SHP77 treated with DMSO at 0.1 percent for 48 hours (cell line): ENCODE results near the gene FAM53B.

Experiments
- DNase-seq: peaks from one replicate; lab custom pipeline; 2025; lab: John Stamatoyannopoulos, UW

Gene FAM53B

DNA sequence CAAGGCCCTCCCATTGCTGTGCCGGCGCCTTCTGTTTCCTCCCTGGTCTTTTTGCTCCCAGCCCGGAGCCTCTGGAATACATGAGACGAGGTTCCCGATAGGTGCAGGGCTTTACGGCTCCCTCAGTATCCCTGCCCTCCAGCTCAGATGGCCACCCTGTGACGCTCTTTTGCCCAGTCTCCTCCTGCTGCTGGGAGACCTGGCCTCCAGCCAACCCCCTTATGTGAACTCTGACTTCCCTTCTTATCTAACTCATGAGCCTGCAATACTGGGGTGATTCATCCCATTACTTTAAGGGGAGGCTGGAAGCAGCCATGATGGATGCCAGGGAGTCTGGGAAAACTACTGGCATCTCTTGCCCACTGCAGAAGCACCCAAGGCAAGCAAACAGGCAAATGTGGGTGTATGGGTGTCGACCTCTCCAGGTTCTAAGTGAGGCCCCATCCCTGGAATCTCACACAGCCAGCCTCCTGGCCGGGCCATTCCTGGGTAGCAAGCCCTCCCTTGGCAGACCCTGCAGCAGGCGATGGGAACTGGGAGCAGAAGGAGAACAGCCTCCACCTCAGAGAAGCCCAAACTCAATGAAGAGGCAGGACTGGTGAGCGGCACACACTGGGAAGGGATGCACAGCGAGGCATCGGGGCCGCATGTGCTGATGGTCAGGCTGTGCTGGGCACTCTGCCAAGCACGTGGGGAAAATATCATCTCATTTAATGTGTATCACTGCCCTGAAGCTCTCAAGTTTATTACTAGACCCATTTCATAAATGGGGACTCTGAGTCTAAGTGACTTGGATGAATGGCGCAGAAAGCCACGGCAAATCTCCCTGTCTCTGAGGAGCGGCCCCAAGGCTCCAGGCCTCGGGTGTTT lies 97.5 kb downstream of the FAM53B start:
- DNase-seq = no peak

DNA sequence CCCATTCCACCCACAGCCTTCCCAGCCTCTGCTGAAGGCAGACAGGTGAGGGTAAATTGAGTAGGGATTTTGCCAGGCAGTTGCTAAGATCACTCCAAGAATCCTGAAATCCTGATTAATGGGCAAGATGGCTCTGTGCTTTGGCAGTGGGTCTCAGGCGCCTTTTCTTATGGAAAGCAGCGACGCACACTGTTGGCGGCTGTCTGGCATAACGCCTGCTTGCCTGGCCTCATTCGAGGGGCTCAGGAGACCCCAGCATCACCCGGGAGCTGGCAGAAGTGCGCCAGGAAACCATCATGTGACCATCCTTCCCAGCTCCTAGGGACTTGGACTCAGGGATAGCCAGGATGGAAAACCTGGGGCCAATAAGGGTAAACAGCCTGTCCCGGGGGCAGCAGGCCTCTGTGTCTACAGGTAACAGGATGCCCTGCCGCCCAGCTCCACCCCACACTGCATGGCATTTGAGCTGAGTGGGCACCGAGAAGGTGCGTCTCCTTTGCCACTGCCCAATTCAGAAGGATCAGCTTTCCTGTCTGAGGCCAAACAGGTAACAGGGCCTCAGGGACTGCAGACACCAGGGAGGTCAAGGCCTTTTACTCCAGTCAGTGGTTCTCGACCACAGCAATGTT lies 98.6 kb downstream of the FAM53B start:
- no peak for DNase-seq

DNA sequence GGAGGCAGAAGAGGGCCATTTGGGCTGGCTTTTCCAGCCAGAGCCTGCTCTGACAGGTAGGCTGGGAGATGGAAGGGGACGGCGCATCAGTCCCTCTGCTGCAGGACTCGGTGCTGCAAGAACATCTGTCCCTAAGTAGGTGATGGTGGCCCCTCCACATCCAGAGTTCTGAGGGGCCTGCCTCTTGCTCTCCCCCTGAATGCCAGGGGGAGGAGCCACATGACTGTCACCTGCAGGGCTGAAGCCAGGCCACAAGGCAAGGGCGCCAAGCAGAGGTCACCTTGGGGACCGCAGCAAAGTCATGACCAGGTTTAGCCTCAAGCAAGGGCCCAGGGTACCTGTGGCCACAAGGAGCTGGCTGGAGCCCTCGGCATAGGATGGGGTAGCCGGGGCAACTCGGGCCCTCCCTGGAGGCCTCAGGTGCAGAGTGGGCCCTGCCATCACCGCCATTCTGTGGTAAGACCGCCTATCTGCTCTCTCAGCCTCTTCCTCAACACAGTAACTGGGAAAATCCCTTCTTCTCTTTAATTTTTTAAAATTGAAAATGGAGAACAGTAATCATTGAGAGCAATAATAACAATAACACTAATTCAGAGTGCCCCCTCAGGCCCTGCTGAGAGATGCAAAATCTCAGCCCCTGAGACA lies 99.3 kb downstream of the FAM53B start:
- DNase-seq = no peak

DNA sequence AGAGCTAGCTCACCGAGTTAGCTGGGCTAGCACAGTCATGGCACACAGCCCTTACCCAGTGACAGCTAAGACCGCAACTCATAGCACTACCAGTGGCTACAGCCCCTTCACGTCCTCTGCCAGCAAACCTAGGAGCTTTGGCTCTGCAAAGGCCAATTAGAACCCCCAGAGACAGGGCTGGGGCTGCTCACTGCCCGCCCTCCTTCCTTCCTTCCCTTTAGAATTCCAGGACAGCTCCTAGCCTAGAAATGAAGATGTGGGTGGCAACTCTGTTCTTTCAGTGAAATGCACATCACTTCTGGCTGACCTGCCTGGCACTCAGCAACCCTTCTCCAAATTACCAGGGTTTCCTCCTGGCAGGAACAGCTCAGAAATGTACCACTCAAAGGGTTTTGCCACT lies 99.9 kb downstream of the FAM53B start:
- DNase-seq = no peak

DNA sequence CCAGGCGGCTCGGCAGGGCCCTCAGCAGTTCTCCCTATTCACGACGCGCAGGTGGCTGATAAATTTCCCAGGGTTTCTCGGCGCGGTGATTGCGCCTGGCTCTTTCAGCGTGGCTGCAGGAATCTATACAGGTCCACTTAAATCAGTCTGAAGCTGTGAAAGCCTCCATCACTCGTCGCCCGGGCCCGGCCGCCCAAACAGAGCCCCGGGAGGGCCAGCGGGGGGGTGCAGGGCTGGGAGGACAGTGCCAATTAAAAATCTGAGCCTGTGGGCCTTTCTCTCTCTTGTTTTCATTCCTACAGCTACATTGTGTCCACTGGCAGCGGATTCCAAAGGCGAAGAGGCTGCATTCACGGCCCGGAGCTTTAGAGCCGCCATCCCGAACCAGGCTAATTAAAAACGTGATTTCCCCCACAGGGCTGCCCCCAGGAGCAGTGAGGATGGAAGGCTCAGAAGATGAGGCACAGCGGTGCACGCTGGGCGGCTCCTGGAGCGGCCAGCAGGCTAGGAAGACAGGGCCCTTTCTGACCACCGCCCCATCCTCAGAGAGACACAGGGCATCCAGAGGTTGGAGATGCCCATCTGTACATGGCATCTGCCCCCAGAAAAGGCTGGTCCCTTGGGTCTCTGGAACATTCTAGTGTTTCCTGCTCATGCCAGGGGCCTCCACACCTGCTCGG lies 100.7 kb downstream of the FAM53B start:
- no peak for DNase-seq

DNA sequence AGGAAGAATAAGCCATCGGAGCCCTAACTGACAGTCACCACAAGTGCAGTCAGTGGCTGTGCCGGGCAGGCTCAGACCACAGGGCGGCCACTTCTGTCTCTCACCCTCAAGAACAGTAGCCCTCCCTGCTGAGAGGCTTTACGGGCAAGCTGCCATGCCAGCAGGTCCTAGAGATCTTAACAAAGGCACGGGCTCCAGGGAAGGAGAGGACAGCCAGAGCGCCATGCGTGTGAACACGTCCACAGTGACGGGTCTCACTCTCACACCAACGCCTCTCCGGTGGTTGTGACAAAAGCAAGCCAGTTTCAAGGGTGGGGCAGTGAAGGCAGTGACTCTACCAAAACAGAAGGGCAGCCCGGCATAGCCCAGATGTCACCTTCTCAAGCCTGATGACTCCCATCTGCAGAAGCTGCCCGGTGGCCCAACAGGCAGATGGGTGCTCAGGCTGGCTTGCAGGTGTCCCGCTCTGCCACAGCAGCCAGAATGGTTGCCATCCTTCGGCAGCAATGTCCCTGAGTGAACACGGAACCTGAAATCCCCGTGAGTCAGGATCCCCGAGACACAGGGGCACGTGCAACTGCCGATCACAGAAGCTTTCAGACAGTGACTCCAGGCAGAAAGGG lies 102.0 kb downstream of the FAM53B start:
- no peak for DNase-seq

GRCh38 chr10:124641282-124642087 lies 102.7 kb downstream of the FAM53B start:
- no peak for DNase-seq

DNA sequence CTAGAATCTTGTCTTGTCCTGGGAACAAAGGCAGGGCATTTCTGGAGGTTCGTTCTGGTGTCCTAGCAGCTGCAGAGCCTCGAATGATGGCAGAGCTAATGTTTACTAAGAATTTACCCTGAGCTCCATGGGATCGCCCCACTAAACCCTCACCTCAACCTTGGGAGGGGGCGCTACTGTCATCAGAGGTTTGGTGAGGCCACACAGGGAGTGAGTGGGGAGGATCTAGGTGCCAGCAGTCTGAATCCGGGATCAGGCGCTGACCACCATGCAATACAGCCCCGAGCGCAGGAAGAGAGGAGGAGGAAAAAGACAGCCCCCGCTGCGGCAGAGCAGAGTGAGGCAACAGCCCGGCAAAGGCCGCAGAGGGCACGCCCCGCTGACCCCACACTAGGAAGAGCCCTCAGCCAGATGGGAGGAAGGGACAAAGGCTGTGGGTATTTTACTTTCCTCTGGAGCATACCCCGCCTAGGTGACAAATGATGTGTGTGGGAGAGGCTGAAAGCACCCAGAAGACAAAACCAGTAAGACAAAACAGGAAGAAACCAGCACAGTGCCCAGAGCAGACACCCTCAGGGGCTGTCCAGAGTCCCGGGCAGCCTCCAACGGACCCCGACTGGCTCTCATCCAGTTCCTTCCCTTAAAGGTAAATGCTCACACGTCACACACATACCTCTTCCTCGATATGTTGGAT lies 103.5 kb downstream of the FAM53B start:
- no peak for DNase-seq

DNA sequence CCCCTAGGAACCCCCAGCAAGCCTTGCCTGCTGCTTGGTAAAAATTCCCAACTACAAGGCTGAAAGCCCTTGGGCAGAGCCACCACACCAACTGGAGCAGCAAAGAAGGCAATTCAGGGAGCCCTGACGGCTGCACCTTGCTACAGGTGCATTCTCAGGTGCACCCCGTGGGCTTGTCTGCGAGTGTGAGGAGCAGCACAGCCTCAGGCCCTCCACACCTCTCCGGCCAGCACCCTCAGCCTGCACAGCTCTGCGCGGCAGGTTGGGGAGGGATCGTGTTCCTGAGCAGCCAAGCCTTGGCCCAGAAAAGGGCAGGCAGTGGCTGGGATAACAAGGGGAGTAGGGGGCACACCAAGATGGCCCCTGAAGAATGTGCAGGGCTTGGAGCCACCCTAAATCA lies 104.1 kb downstream of the FAM53B start:
- no peak for DNase-seq

DNA sequence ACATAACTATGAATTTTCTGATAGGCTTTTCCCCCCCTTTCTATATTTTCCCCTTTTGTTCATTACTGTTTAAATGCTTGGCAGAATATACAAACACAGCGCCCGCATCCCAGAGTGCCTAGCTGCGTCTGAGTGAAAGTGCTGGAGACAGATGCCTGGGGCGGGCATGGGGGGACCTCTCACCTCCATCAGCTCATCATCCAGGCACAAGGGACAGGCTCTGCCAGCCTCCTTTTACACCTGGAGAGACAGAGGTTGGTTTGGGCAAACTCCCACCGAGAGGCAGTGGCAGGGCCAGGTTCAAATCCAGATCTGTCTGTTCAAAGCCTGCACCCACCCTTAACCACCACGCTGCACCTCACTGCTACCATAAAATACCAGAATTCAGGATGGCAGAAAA lies 104.5 kb downstream of the FAM53B start:
- no peak for DNase-seq

DNA sequence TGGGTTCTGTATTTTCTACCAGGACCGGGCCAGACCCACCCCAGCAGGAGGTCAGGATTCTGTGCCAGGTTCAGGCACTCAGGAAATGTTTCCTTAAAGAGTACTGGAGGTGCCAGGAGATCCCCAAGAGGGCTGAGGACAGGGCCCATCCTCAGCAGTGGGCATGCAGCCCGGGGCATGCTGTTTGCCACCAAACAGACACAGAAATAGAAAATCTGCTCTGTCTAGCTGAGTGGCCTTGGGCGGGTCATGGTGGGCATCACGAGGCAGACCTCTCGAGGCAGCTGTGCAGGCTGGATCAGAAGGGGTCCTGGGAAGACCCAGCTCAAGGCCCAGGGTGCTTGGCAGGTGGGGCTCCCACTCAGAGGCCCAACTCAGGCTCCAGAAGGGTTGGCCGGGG lies 105.0 kb downstream of the FAM53B start:
- DNase-seq = no peak

- DNase-seq = no peak
Observed at GRCh38 chr10:124637746-124638145, 106.4 kb downstream of the FAM53B start.

DNA sequence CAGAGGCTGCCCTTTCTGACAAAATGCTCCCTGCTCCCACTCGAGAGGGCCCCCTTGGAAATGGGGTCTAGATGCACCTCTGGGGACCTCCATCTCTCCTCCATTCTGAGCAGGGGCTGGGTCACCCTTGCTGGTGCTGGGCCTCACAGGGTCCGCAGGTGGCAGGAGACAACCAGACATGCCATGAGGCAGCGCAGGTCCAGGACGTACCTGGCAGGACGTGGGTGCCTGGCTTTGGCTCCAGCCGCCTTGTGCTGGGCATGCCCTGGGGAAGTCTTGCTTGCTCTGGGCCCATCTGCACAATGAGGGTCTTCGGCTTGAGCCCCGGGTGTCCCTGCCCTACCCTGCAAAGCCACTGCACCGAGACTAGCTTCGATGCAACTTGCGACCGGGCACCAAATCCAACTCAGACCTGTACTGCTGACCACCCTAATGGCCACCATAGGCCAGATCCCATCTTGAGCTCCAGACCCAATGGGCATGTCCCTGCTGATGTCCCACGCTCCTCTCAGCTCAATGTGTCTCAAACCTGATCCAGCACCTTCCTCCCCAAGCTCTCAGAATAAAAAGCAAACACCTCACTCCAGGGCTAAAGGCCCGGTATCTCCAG lies 107.0 kb downstream of the FAM53B start:
- DNase-seq = no peak

DNA sequence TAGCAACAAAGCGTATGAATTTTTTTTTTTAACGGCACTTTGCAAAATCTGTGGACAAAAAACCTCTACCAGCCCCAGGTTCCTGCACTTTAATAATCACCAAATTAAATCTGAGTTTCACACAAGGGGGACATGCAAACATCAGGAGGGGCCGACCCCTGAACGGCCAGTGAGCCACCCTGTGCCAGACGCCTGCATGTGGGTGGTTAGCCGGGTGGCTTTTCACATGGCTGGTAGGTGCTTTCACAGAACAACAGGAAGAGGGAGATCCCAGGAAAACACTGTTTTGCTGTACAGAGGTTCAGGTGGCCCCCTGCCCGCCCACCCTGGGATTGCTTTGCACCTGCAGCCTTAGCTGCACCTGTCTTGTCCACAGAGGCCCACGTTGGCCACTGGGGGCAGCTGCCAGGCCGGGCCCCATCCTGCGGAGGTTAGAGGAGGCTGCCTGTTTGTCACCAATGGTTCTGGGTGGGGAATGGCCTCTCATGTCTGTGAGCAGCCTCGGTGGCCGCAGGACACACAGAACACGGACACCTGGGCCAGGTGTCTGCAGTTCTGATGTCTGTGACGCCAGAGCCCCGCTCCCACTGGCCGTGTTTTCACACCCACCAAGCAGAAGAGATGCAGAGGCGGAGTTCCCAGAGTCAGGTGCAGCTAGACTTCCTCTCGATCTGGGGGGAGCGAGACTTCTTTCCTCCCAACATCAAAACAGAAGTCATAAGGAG lies 107.7 kb downstream of the FAM53B start:
- DNase-seq = no peak

DNA sequence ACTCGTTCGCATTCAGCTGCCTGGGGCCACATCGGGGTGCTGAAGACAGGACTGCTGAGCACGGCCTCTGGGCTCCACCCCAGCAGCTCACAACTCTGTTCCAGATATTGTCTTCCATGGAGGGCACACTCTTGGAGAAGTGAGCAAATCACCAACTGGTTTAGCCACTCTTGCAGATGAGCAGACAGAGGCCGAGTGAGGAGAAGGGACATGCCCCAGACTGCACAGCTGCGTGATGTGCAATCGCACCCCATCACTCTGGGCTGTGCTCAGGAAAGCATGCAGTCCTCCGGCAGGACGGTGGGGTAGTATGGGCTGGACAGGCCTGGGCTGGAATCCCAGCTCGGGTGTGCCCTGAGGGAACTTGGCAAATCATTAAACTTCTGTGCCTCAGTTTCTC lies 111.6 kb downstream of the FAM53B start:
- DNase-seq = no peak

GRCh38 chr10:124632064-124632531 lies 112.1 kb downstream of the FAM53B start:
- no peak for DNase-seq

DNA sequence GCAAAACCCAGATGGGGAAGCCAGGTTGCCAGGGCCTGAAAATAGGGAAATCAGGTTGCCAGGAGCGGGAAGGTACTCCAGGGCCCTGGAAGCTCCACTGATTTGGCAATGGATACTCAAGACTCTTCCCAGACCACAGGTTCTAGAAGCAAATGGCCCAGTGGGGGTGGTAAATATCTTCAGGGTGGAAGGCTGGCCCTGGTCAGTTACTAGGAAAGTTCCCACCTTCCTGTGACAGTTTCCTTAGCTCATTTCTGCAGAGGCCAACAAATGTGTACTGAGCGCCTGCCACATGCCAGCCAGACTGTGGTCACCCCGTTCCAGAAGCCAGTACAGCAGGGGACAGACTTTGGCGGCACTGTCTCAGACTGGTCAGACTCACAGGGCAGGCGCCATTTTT lies 113.6 kb downstream of the FAM53B start:
- no peak for DNase-seq

- no peak for DNase-seq
Observed at GRCh38 chr10:124629842-124630241, 114.3 kb downstream of the FAM53B start.

- no peak for DNase-seq
Observed at GRCh38 chr10:124629415-124629814, 114.8 kb downstream of the FAM53B start.

DNA sequence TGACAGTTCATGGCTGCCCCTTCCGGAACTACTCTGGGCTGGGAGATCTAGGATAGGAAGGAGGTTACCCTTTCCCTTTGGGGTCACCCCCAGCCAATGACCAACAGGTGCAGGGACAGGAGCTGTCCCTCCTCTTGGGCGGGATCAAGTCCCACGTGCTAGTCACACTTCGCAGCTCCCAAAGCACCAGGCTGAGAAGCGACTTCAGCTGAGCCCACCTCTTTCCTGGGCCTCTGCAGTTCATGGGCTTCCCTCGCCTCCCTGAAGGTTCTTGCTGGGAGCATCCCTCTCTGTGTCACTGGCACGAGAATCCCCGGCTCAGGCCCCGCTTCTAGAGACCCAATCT lies 115.5 kb downstream of the FAM53B start:
- DNase-seq = no peak
